SH-SY5Y (cell line): Measurements from ENCODE around the gene GLOD5.

Source experiments
- GATA2 ChIP-seq: IDR thresholded peaks from 2 replicates; pipeline ENCODE4 v1.6.1; 2011; ENCODE audit warnings: mild to moderate bottlenecking, low read depth, low read length
- GATA3 ChIP-seq: IDR thresholded peaks from 2 replicates; pipeline ENCODE4 v1.6.1; 2011; ENCODE audit warnings: low read depth, mild to moderate bottlenecking, low read length, moderate library complexity

DNA sequence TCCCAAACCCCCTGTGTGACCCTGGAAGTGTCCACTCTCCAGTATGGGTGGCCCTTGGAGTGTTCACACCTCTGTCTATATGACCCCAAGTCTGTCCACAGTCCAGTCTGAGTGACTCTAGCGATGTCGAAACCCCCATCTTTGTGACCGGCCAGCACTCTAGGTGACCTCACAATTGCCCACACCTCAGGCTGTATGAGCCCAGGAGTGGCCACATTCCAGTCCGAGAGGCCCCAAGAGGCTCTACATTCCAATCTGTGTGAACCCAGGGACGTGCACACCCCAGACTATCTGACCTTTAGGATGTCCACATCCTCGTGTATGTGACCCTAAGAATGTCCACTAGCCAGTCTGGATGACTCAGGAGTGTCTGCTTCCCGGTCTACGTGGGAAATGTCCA is 7.3 kb upstream of the GLOD5 start:
- TF ChIP-seq GATA3: no peak
- TF ChIP-seq GATA2: no peak
